ENCODE results near the gene FASLG.
"Not testable (repeated sequence)": the region's sequence is repeated elsewhere in the genome, so short reads cannot be mapped to it uniquely, and the experiment has no call there.

FASLG gene

DNA sequence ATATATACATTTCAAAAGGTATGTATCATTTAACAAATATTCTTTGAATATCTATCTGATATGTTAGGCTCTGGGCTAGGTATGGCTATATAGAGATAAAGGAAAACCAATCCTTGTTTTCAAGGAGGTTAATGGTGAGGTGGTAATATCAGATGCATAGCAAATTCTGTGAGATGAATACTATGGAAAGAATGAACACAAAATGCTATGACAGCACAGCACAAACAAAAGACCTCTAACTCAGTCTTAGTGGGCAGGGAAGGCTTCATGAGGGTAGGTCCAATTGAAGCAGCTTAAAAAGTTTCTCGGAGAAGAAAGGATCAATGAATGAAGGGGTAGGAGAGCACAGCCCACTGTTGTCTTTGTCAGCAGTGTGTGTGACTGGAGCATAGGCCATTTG, 27.2 kb downstream of the FASLG start:
- no peak for DNase-seq

DNA sequence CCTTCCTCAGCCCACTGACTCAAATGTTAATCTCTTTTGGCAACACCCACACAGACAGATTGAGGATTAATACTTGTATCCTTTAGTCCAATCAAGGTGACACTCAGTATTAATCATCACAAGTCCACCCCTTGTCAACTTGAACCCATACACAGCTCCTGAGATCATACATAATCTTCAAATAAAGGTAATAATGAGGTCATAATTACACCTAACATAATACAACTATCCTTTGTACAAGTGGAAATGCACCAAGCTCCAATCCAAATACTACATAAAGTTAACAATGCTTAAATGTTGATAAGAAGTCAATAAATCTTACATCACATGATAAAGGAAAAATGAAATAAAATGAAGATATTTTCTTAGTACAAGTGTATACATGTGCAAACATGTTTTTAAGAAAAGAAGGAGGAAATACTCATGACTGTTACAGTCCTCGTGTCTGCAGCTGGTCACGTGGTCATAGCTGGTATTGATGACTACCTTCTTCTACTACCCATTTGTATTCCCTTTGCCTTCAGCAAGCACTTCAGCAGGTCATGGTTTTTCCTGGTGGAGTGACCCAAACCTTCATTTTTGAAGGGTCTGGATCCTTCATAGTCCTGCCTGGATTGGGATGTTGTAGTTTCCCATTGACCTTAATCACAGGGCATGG, 29.7 kb downstream of the FASLG start:
- not testable (repeated sequence) for DNase-seq

DNA sequence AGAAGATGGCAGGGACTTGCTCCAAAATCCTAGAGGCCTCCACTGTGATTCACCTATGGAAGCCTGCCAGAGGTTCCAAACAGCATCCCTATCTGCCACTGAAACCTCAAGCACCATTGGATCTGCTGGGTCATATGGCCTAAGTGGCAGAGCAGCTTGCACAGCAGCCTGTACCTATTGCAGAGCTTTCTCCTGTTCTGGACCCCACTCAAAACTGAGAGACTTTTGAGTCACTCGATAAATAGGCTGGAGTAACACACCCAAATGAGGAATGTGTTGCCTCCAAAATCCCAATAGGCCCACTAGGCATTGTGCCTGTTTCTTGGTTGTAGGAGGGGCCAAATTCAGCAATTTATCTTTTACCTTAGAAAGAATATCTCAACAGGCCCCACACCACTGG, 32.0 kb downstream of the FASLG start:
- DNase-seq = not testable (repeated sequence)

GRCh38 chr1:172697534-172698002, 38.7 kb downstream of the FASLG start:
- no peak for DNase-seq

- DNase-seq = no peak
Measured at GRCh38 chr1:172698224-172698623, 39.3 kb downstream of the FASLG start.

DNA sequence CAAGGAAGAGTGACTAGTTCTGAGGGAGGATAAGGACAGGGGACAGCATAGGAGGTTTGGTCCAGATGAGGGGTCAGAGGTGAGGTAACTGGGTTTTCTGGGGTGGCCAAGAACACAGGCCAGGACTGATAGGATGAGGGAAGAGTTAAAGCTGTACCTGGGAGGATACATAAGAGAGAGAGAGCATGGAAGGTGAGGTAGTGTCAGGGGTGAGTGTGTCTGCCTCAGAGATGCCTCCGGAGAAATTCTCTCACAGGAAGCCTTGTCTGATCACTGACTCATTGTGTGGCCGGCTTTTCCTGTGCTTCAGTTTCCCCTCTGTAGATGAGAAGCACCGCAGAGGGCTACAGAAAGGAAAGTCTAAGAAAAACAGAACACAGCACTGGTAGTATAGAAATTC, 40.2 kb downstream of the FASLG start:
- no peak for DNase-seq

GRCh38 chr1:172699695-172700227, 40.9 kb downstream of the FASLG start:
- DNase-seq = no peak

- DNase-seq = no peak
Measured at GRCh38 chr1:172700556-172700955, 41.7 kb downstream of the FASLG start.

DNA sequence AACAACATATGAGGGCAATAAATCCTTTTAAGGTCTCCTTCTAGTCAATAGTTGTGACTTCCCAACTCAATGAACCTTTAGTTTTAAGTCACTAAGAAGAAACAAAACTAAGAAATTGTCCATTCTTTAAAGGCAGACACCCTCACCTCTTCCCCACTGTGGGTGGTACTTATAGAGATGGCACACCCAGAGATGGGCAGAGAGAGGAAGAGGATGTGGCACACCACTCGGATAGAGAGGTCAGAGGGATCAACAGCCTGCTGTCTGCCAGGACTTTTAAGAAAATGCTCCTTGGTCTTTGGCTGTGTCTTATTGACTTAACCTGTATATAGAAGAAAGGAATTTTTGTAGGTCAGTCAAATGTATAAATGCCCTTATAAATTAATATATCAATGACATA, 45.1 kb downstream of the FASLG start:
- DNase-seq = no peak

GRCh38 chr1:172704420-172705210, 45.7 kb downstream of the FASLG start:
- no peak for DNase-seq

GRCh38 chr1:172708452-172708851, 49.5 kb downstream of the FASLG start:
- DNase-seq = no peak

DNA sequence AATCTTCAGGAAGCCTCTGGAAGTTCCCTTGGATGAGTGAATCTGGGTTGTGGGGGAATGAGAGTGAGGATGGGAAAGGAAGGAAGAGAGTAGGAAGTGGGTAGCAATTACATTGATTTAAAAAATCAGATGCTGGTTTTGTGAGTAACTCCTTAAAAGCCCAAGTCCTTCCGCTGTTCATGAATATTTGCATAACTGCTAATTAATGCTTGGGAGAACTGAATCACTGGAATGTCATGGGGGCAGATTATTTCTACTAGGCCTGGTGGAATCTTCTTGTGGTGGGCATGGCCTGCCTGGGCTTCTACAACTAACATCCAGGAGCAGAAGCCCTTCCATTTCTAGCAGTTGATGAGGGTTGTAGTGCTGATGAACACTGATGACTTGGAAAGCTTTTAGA, 52.7 kb downstream of the FASLG start:
- DNase-seq = no peak

- DNase-seq = no peak
Measured at GRCh38 chr1:172713466-172713865, 54.6 kb downstream of the FASLG start.

Data from midbrain (tissue), 1 donor.